Prostate gland (tissue), 2 donors: ENCODE results near the gene UBE2R2.
A peak's percentile ranks its signal among the peaks of the same experiment; 100 is the strongest.

Experiments
- POLR2A ChIP-seq: fragments of 450-650 bp; IDR thresholded peaks from one replicate; pipeline ENCODE4 v1.6.1; 2016; ENCODE audit warnings: antibody characterized with exemption, mild to moderate bottlenecking
- POLR2AphosphoS5 ChIP-seq: sonication (generic); formaldehyde crosslinking; IDR thresholded peaks from one replicate; pipeline ENCODE4 v1.6.1; 2017; ENCODE audit warnings: antibody characterized with exemption
- TF ChIP-seq, protein P1 (sequence below), 4 experiments: fragments of 200-600 bp in 2 of 4; fragments of 450-650 bp in 2 of 4; sonication (generic) in 2 of 4; IDR thresholded peaks; 1 replicate in 3 of 4; 2 replicates in 1 of 4; pipeline ENCODE4 v1.5.1; 2016 to 2019; ENCODE audit warnings: antibody characterized with exemption in 4 of 4, mild to moderate bottlenecking in 2 of 4, moderate library complexity in 2 of 4

DNA sequence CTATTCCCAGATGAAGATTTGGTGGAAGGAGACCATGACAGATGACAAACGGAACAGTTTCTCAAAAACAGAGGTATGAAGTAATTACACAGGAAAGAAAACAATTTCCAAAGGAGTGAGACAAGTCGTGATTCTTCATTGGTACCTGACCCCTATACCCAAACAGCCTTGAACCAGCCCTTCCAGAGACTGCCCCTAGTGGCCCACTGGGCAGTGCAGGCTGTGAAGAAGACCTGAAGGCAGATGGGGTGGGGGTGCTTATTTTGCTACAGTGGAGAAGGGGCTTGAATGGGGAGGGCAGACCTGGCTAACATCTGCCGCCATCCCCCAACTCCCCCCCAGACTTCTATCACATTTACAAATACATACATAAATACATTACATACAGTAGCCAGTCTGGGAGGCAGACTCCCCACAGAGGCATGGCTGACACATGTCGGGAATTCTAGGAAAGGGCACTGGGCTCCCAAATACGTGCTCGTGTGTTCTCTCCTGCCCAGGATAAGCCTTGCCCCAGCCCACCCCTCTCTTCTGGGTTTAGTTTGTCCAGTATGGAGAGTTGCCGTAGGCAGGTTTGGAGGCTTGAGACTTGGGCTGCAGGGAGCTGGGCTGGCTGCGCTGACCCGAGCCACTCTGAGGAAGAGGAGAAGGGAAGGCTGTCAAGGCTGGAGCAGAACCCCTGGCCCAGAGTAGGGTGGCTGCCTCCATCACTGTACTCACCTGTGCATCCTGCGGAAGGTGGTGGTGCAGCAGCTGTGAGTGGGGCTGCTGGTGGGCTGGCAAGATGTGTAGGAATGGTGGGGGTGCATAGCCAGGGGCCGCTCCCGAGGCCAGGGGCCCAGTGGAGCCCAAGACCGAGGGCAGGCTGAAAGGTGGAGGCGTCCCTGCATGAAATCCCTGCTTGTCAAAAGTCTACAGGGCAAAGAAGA, 105.3 kb downstream of the UBE2R2 start:
- TF ChIP-seq, protein P1, sequence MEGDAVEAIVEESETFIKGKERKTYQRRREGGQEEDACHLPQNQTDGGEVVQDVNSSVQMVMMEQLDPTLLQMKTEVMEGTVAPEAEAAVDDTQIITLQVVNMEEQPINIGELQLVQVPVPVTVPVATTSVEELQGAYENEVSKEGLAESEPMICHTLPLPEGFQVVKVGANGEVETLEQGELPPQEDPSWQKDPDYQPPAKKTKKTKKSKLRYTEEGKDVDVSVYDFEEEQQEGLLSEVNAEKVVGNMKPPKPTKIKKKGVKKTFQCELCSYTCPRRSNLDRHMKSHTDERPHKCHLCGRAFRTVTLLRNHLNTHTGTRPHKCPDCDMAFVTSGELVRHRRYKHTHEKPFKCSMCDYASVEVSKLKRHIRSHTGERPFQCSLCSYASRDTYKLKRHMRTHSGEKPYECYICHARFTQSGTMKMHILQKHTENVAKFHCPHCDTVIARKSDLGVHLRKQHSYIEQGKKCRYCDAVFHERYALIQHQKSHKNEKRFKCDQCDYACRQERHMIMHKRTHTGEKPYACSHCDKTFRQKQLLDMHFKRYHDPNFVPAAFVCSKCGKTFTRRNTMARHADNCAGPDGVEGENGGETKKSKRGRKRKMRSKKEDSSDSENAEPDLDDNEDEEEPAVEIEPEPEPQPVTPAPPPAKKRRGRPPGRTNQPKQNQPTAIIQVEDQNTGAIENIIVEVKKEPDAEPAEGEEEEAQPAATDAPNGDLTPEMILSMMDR (IDR thresholded peaks at IDR 0.05) = peak in 3 of 4 experiments; percentile 20 to 22 (median 20)
- no peak for TF ChIP-seq POLR2AphosphoS5
- no peak for TF ChIP-seq POLR2A
